ENCODE results near the gene LPIN1. TPM values are rescaled to one million over a fixed set of nuclear protein-coding genes. Genes with fewer than 3 reads are reported as not detected.
"Not testable (repeated sequence)": the region's sequence is repeated elsewhere in the genome, so short reads cannot be mapped to it uniquely, and the experiment has no call there.

The LPIN1 gene
- total and polyA plus RNA-seq, 2 donors (not counting 1 experiment from before 2014, with no cell fraction given): 36.3 to 99.1 TPM

GRCh38 chr2:11731214-11731984, 15.0 kb upstream of the LPIN1 start:
- H2AFZ ChIP-seq (ENCODE audit: insufficient read depth, low read depth, low read length, poor library complexity, severe bottlenecking); H3K4me3 ChIP-seq (ENCODE audit: control extremely low read depth in 1 of 5, extremely low read depth in 1 of 5, insufficient read depth in 1 of 5, low read depth in 2 of 5, low read length in 4 of 5); H3K9ac ChIP-seq (ENCODE audit: low read length); intact Hi-C loops (cut with micrococcal nuclease); H4K20me1 ChIP-seq (ENCODE audit: control insufficient read depth, insufficient read depth, low read length, poor library complexity, severe bottlenecking); DNase-seq; H3K4me2 ChIP-seq (replicated peaks; ENCODE audit: low read depth, low read length, poor library complexity, severe bottlenecking); H3K27me3 ChIP-seq (replicated peaks in 1 of 4; ENCODE audit: control extremely low read depth in 1 of 4, control insufficient read depth in 3 of 4, insufficient read depth in 4 of 4, low read length in 3 of 4); POLR2A ChIA-PET; H3K9me3 ChIP-seq (ENCODE audit: control extremely low read depth in 1 of 3, control insufficient read depth in 2 of 3, insufficient read depth in 1 of 3, low read length in 2 of 3); H3K4me1 ChIP-seq (ENCODE audit: control insufficient read depth in 2 of 2, insufficient read depth in 2 of 2, low read length in 2 of 2); H3K27ac Mint-ChIP-seq; H3K79me2 ChIP-seq (ENCODE audit: control insufficient read depth, insufficient read depth, low read length); H3K4me3 Mint-ChIP-seq; H3K9me3 Mint-ChIP-seq (ENCODE audit: insufficient read depth); H3K27ac ChIP-seq (ENCODE audit: low read length in 2 of 2); ATAC-seq (ENCODE audit: low read depth); H3K36me3 ChIP-seq (replicated peaks in 1 of 2; ENCODE audit: control extremely low read depth in 1 of 2, control insufficient read depth in 1 of 2, extremely low read depth in 1 of 2, insufficient read depth in 2 of 2, low read length in 1 of 2); H3K4me1 Mint-ChIP-seq: not testable (repeated sequence)
- peaks cover 35% of the 10 kb centered on the region for H3K27me3 Mint-ChIP-seq
- CTCF ChIA-PET: interaction anchor here (24.5 kb wide), 1 partner anchor 51 kb away, joined by 411 read pairs; no protein-coding TSS in a partner anchor
- WGBS (ENCODE audit: insufficient coverage): no CpG with 5 or more reads among the region's 4 CpGs

GRCh38 chr2:11732587-11732986, 13.8 kb upstream of the LPIN1 start:
- Mint-ChIP-seq H3K4me3 (no peak overlapping the region), H3K4me1 (no peaks in the 10 kb centered on the region), H3K27me3 (peaks cover 32% of the 10 kb centered on the region), H3K9me3 (ENCODE audit: insufficient read depth) (no peaks in the 10 kb centered on the region), H3K27ac (no peak overlapping the region)
- intact Hi-C loops (cut with micrococcal nuclease): no loop called here
- no peak overlapping the region for H3K9ac ChIP-seq (ENCODE audit: low read length)
- H3K4me2 ChIP-seq (replicated peaks; ENCODE audit: low read depth, low read length, poor library complexity, severe bottlenecking): no peak overlapping the region
- H3K79me2 ChIP-seq (ENCODE audit: control insufficient read depth, insufficient read depth, low read length): no peaks in the 10 kb centered on the region
- no peak overlapping the region for H3K4me3 ChIP-seq (ENCODE audit: control extremely low read depth in 1 of 5, extremely low read depth in 1 of 5, insufficient read depth in 1 of 5, low read depth in 2 of 5, low read length in 4 of 5)
- ATAC-seq (ENCODE audit: low read depth) (no peak), DNase-seq (no peak)
- H3K36me3 ChIP-seq (replicated peaks in 1 of 2; ENCODE audit: control extremely low read depth in 1 of 2, control insufficient read depth in 1 of 2, extremely low read depth in 1 of 2, insufficient read depth in 2 of 2, low read length in 1 of 2): no peaks in the 10 kb centered on the region
- no peaks in the 10 kb centered on the region for H3K9me3 ChIP-seq (ENCODE audit: control extremely low read depth in 1 of 3, control insufficient read depth in 2 of 3, insufficient read depth in 1 of 3, low read length in 2 of 3)
- POLR2A ChIA-PET: no interaction called here
- TF ChIP-seq EZH2 (IDR thresholded peaks at IDR 0.05; ENCODE audit: borderline replicate concordance, insufficient read depth, low read depth, low read length, poor library complexity, severe bottlenecking): no peak
- TF ChIP-seq CTCF (IDR thresholded peaks at IDR 0.05): no peak
- no peak overlapping the region for H3K27ac ChIP-seq (ENCODE audit: low read length in 2 of 2)
- H2AFZ ChIP-seq (ENCODE audit: insufficient read depth, low read depth, low read length, poor library complexity, severe bottlenecking): no peak overlapping the region
- CTCF ChIA-PET: interaction anchor here (0.8 to 24.5 kb wide), 2 partner anchors 39 to 50 kb away, joined by 3 to 411 read pairs; no protein-coding TSS in a partner anchor
- H3K4me1 ChIP-seq (ENCODE audit: control insufficient read depth in 2 of 2, insufficient read depth in 2 of 2, low read length in 2 of 2): no peaks in the 10 kb centered on the region
- whole genome bisulfite sequencing (ENCODE audit: insufficient coverage): no CpG with 5 or more reads among the region's 2 CpGs
- peaks cover 0 to 12% (median 10%) of the 10 kb centered on the region in 4 experiments for H3K27me3 ChIP-seq (replicated peaks in 1 of 4; ENCODE audit: control extremely low read depth in 1 of 4, control insufficient read depth in 3 of 4, insufficient read depth in 4 of 4, low read length in 3 of 4)
- no peaks in the 10 kb centered on the region for H4K20me1 ChIP-seq (ENCODE audit: control insufficient read depth, insufficient read depth, low read length, poor library complexity, severe bottlenecking)

GRCh38 chr2:11737852-11738251, 8.6 kb upstream of the LPIN1 start:
- POLR2A ChIA-PET; H3K9ac ChIP-seq (ENCODE audit: low read length); ATAC-seq (ENCODE audit: low read depth); H3K79me2 ChIP-seq (ENCODE audit: control insufficient read depth, insufficient read depth, low read length); DNase-seq; H3K36me3 ChIP-seq (replicated peaks in 1 of 2; ENCODE audit: control extremely low read depth in 1 of 2, control insufficient read depth in 1 of 2, extremely low read depth in 1 of 2, insufficient read depth in 2 of 2, low read length in 1 of 2); H3K4me1 Mint-ChIP-seq; H3K4me1 ChIP-seq (ENCODE audit: control insufficient read depth in 2 of 2, insufficient read depth in 2 of 2, low read length in 2 of 2); H3K9me3 ChIP-seq (ENCODE audit: control extremely low read depth in 1 of 3, control insufficient read depth in 2 of 3, insufficient read depth in 1 of 3, low read length in 2 of 3); H3K4me2 ChIP-seq (replicated peaks; ENCODE audit: low read depth, low read length, poor library complexity, severe bottlenecking); H3K27ac Mint-ChIP-seq; H2AFZ ChIP-seq (ENCODE audit: insufficient read depth, low read depth, low read length, poor library complexity, severe bottlenecking); H3K27me3 ChIP-seq (replicated peaks in 1 of 4; ENCODE audit: control extremely low read depth in 1 of 4, control insufficient read depth in 3 of 4, insufficient read depth in 4 of 4, low read length in 3 of 4); H3K4me3 Mint-ChIP-seq; H3K9me3 Mint-ChIP-seq (ENCODE audit: insufficient read depth); H4K20me1 ChIP-seq (ENCODE audit: control insufficient read depth, insufficient read depth, low read length, poor library complexity, severe bottlenecking); H3K4me3 ChIP-seq (ENCODE audit: control extremely low read depth in 1 of 5, extremely low read depth in 1 of 5, insufficient read depth in 1 of 5, low read depth in 2 of 5, low read length in 4 of 5); H3K27ac ChIP-seq (ENCODE audit: low read length in 2 of 2): not testable (repeated sequence)
- intact Hi-C loops (cut with micrococcal nuclease): loop anchor here (1.0 kb wide), 1 partner anchor 41 kb away; no protein-coding TSS in a partner anchor
- peaks cover 14% of the 10 kb centered on the region for H3K27me3 Mint-ChIP-seq
- no CpG with 5 or more reads among the region's 2 CpGs for WGBS (ENCODE audit: insufficient coverage)
- CTCF ChIA-PET: interaction anchor here (0.8 to 24.5 kb wide), 4 partner anchors 15 to 48 kb away, joined by 3 to 411 read pairs (median 5); no protein-coding TSS in a partner anchor

Data from B cell (primary cell).